ENCODE results near the gene DCTN3. TPM values are rescaled to one million over a fixed set of nuclear protein-coding genes. Genes with fewer than 3 reads are reported as not detected.

Gene DCTN3
- total and polyA plus RNA-seq, 12 donors, result 30.5 to 143 (median 127) TPM

GRCh38 chr9:34588671-34589635 is 31.3 kb downstream of the DCTN3 start:
- H3K4me1 ChIP-seq, result peaks cover 16 to 52% (median 36%) of the 10 kb centered on the region in 9 donors
- H3K9me3 ChIP-seq, result no peaks in the 10 kb centered on the region
- no peaks in the 10 kb centered on the region for H3K36me3 ChIP-seq
- H3K27me3 ChIP-seq, result peaks cover 0 to 97% (median 77%) of the 10 kb centered on the region in 7 donors
- TF ChIP-seq, protein P1, sequence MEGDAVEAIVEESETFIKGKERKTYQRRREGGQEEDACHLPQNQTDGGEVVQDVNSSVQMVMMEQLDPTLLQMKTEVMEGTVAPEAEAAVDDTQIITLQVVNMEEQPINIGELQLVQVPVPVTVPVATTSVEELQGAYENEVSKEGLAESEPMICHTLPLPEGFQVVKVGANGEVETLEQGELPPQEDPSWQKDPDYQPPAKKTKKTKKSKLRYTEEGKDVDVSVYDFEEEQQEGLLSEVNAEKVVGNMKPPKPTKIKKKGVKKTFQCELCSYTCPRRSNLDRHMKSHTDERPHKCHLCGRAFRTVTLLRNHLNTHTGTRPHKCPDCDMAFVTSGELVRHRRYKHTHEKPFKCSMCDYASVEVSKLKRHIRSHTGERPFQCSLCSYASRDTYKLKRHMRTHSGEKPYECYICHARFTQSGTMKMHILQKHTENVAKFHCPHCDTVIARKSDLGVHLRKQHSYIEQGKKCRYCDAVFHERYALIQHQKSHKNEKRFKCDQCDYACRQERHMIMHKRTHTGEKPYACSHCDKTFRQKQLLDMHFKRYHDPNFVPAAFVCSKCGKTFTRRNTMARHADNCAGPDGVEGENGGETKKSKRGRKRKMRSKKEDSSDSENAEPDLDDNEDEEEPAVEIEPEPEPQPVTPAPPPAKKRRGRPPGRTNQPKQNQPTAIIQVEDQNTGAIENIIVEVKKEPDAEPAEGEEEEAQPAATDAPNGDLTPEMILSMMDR (IDR thresholded peaks at IDR 0.05), result no peak
- WGBS, 2 donors, result 2 to 3% methylated on average over 72 to 86 of the region's 86 CpGs
- peak overlapping the region in 9 of 10 donors; percentile 25 to 57 (median 51) for H3K4me3 ChIP-seq
- ATAC-seq, result no peak
- no peak for DNase-seq
- intact Hi-C loops (cut with DNase I), result no loop called here
- no peak overlapping the region for H3K27ac ChIP-seq

- peaks cover 11 to 35% (median 25%) of the 10 kb centered on the region in 9 donors for H3K4me1 ChIP-seq
- H3K36me3 ChIP-seq, result no peaks in the 10 kb centered on the region
- no peak for ATAC-seq
- peaks cover 0 to 89% (median 79%) of the 10 kb centered on the region in 7 donors for H3K27me3 ChIP-seq
- 64 to 79% methylated on average over 2 of the region's 2 CpGs for WGBS, 2 donors
- TF ChIP-seq, protein P1 (IDR thresholded peaks at IDR 0.05), result no peak
- no peaks in the 10 kb centered on the region for H3K9me3 ChIP-seq
- no peak for DNase-seq
- H3K27ac ChIP-seq, result no peak overlapping the region
- no peak overlapping the region for H3K4me3 ChIP-seq
- intact Hi-C loops (cut with DNase I), result no loop called here
Observed at GRCh38 chr9:34587271-34587670, 33.0 kb downstream of the DCTN3 start.

GRCh38 chr9:34585946-34586669 is 34.2 kb downstream of the DCTN3 start:
- Histone ChIP-seq H3K27ac (no peak overlapping the region), H3K4me3 (no peak overlapping the region), H3K36me3 (no peaks in the 10 kb centered on the region), H3K9me3 (no peaks in the 10 kb centered on the region), H3K4me1 (peaks cover 7 to 25% (median 16%) of the 10 kb centered on the region in 9 donors), H3K27me3 (peaks cover 0 to 83% (median 74%) of the 10 kb centered on the region in 7 donors)
- 43 to 47% methylated on average over 11 of the region's 11 CpGs for WGBS, 2 donors
- intact Hi-C loops (cut with DNase I), result no loop called here
- DNase-seq (no peak), ATAC-seq (no peak)
- TF ChIP-seq, protein P1 (IDR thresholded peaks at IDR 0.05), result no peak

GRCh38 chr9:34584970-34585369 is 35.3 kb downstream of the DCTN3 start:
- no peaks in the 10 kb centered on the region for H3K36me3 ChIP-seq
- no peak for ATAC-seq
- TF ChIP-seq, protein P1 (IDR thresholded peaks at IDR 0.05), result no peak
- no peak for DNase-seq
- H3K4me1 ChIP-seq, result peaks cover 0 to 13% (median 9%) of the 10 kb centered on the region in 9 donors
- H3K27me3 ChIP-seq, result peaks cover 0 to 83% (median 72%) of the 10 kb centered on the region in 7 donors
- WGBS, 2 donors, result 83 to 84% methylated on average over 5 of the region's 5 CpGs
- H3K4me3 ChIP-seq, result no peak overlapping the region
- intact Hi-C loops (cut with DNase I), result no loop called here
- H3K9me3 ChIP-seq, result no peaks in the 10 kb centered on the region
- no peak overlapping the region for H3K27ac ChIP-seq

Data from heart right ventricle (tissue), 16 donors.